HG03066 (cell line): ENCODE measurements around the gene HOXD13.

Experiments
- ATAC-seq: cut with Tn5 transposase; IDR thresholded peaks from one replicate; pipeline ENCODE4 v1.9.1; 2021; ENCODE audit warnings: low read depth; ENCODE audit not compliant: unreplicated experiment

The HOXD13 gene

GRCh38 chr2:176130147-176130956 is 37.8 kb downstream of the HOXD13 start:
- ATAC-seq = no peak

GRCh38 chr2:176130957-176131847 is 38.7 kb downstream of the HOXD13 start:
- no peak for ATAC-seq

- ATAC-seq = no peak
Observed at GRCh38 chr2:176131848-176132158, 39.3 kb downstream of the HOXD13 start.

DNA sequence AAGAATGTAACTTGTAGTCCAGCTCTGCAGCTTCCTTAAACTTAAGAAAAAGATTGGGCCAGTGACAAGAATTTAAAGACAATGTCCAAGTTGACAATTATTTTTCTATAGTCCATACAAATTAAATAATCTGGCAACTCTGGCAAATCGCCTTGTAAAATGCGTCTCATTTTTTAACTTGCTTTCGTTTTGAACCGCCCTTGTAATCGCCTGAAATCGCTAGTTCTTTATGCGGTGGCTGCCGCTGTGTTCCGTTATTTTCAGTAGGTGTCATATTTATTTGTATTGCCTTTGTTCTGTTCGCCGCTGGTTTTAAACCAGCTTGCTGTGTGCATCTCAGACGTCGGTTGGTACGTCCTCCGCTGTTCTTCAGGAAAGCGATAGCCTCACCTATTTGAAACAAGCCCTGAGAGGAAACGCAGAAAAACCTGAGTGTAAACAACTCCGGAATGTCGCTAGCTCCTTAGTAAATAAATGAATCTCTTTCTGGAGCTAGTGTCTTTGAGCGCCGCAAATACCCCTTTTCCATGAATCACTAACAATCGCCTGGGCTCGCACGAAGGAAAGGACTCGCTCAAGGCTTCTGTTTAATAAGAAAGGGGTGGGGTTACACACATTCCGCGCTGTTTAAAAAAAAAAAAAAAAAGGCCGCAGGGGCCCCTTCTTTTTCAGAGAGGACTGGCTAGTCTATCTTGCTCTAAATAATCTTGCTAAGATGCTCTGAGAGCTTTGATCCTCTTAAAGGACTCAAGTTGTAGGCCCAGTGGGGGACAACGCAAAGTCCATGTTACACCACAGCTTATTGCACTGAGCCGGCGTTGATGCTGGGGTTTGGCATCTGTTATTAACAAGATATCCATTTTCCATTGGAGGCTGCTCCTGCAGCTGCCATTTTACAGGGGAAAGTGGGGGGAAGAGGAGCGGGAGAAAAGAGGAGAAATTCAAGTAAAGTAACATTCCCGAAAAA is 40.0 kb downstream of the HOXD13 start:
- no peak for ATAC-seq

DNA sequence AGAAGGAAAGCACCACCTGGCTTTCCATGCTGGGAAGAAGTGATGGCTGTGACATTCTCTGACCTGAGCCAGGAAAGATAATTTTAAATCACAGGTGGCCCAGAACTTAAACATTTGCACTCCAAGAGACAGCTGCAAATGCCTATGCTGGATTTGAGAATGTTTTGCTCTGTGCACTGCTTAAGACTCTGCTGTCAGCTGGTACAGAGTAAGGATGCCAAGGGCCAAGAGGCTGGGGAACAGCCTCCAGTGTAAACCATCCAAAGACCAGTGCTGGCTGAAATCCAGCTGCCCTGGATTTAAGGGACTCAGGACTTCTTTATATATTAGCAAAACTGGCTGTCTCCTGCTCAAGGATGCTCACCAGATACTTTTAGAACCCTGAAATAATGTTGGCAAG is 40.9 kb downstream of the HOXD13 start:
- ATAC-seq = no peak

- ATAC-seq = no peak
Observed at GRCh38 chr2:176134035-176134434, 41.5 kb downstream of the HOXD13 start.

GRCh38 chr2:176135035-176135440 is 42.5 kb downstream of the HOXD13 start:
- no peak for ATAC-seq

- ATAC-seq = no peak
Observed at GRCh38 chr2:176136374-176137251, 44.1 kb downstream of the HOXD13 start.

- no peak for ATAC-seq
Observed at GRCh38 chr2:176137252-176137580, 44.7 kb downstream of the HOXD13 start.

DNA sequence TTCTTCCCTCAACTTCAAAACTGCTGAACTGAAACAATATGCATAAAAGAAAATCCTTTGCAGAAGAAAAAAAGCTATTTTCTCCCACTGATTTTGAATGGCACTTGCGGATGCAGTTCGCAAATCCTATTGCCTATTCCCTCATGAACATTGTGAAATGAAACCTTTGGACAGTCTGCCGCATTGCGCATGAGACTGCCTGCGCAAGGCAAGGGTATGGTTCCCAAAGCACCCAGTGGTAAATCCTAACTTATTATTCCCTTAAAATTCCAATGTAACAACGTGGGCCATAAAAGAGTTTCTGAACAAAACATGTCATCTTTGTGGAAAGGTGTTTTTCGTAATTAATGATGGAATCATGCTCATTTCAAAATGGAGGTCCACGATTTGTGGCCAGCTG is 45.4 kb downstream of the HOXD13 start:
- no peak for ATAC-seq

GRCh38 chr2:176138526-176138922 is 46.0 kb downstream of the HOXD13 start:
- no peak for ATAC-seq

DNA sequence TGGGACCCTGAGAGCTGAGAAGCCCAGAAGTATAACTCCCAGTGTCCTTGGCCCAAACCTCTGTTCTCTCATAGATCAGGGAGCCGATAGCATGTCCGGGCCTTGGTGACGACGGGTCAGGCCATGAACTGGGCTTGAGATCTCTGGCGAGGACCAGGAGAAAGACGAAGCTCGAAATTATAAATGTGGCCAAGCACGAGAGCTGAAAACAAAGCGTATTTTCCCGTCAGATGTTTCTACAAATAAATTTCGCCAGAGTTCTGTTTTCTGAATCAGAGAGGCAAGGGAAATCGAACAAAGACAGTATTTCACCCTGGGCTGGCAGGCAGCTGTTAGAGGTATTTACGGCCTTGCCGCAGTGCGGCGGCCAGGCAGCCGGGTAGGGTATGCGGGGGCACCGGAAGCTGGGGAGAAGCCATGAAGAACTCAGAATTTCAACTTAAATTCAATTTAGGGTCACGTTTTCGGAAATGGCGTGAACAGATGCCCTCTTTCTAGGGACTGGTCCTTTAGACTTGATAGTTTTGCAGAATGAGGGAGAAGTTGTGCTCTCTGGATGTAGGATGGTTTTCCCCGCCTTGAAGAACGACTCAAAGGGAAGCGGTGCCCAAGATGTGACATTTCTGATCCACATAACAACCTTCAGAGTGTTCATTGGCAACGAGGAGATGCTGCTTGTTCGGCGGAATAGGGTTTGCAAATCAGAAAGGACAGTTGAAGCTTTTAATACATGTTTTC is 46.6 kb downstream of the HOXD13 start:
- ATAC-seq = no peak

DNA sequence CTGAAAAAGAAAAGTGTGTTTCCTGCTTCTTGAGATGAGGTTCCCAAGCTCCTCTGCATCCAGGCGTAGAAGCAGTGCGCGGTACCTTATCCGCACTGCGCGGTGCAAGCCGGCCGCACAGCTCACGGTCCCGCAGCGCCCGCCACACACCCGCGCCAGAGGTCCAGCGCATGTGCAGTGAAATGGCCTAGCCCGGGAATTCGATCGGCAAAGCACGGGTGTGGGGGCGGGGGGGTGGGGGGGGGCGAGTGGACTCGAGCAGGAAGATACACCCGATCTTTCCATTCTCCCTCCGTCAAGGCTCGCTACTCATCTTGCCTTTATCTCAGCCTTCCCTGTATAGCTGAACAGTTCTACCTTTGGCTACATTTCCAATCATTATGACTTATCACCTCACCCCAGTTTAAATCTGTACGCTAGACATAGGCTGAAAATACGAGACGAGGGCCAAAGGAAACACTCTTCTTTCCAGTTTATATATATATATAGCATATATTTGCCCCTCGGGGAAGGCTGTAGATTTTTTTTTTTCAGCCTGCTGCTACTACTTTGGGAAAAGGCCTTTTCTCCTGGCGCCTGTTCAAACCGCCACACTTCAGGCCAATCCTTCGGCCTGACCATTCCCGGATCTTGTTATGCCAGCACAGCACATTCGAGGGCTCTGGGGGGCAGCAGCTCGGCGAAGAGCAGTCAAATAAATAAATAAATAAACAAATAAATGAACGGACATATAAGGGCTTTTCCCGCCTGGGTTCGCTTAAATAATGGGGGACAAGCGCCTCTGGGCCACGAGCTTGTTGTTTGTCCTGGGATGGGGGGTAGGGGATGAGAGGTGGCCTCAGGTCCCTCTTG is 47.4 kb downstream of the HOXD13 start:
- no peak for ATAC-seq

- ATAC-seq = peak; percentile 84
Observed at GRCh38 chr2:176140513-176141317, 48.2 kb downstream of the HOXD13 start.

DNA sequence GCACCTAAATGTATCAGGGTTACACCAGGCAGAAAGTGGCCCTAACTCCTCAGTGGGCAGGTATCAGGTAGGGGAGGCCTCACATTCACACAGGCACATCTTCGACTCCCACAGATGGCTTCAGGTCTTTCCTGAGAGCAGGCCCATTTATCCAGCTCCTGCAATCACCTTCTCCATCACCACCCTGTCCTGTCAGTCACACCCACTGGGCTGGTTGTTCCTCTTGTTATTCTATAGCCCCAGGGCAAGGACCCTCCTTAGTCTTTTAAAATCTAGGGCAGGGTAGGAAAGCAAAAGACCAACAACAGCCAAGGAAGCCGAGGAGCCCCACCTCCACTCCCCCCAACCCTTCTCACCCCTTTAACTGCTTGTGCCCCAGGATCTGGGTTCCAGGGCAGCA is 49.8 kb downstream of the HOXD13 start:
- no peak for ATAC-seq
